MCF 10A (cell line): ENCODE results near the gene EXOC7. TPM values are rescaled to one million over a fixed set of nuclear protein-coding genes. Genes with fewer than 3 reads are reported as not detected.

Experiments used
- BruUV-seq: library from RNA; stranded (reverse); fragments of 400-500 nt; replicated peaks from 2 replicates; lab custom pipeline; 2021; lab: Mats Ljungman, UMichigan
- CTCF ChIA-PET: fragments of 300-600 bp; sonication (Branson Sonifier 250); formaldehyde crosslinking; extraction: SDS; loops from one replicate; lab custom pipeline; 2021; ENCODE audit warnings: antibody characterized with exemption, inconsistent platforms; lab: Yijun Ruan, JAX
- POLR2A ChIA-PET: fragments of 300-600, 350-650 bp; sonication (Branson Sonifier 250); formaldehyde crosslinking; extraction: SDS; loops from one replicate; lab custom pipeline; 2020; ENCODE audit warnings: antibody characterized with exemption, inconsistent platforms; lab: Yijun Ruan, JAX
- DNase-seq: peaks from one replicate; pipeline ENCODE4 v3.0.0-alpha.2; 2018; ENCODE audit not compliant: unreplicated experiment
- H3K27ac Mint-ChIP-seq: one replicate; pipeline ENCODE4 v1.8.0; 2022; ENCODE audit warnings: mild to moderate bottlenecking, low read depth, mixed read lengths; ENCODE audit not compliant: unreplicated experiment
- H3K27me3 Mint-ChIP-seq: one replicate; pipeline ENCODE4 v1.8.0; 2022; ENCODE audit warnings: mixed read lengths; ENCODE audit not compliant: insufficient read depth, unreplicated experiment
- H3K36me3 Mint-ChIP-seq: one replicate; pipeline ENCODE4 v1.8.0; 2022; ENCODE audit warnings: mild to moderate bottlenecking, moderate library complexity, mixed read lengths; ENCODE audit not compliant: insufficient read depth, unreplicated experiment
- H3K4me1 Mint-ChIP-seq: one replicate; pipeline ENCODE4 v1.8.0; 2022; ENCODE audit warnings: mixed read lengths; ENCODE audit not compliant: insufficient read depth, unreplicated experiment
- H3K4me3 Mint-ChIP-seq: one replicate; pipeline ENCODE4 v1.8.0; 2022; ENCODE audit warnings: mild to moderate bottlenecking, moderate library complexity, mixed read lengths; ENCODE audit not compliant: unreplicated experiment
- H3K9me3 Mint-ChIP-seq: one replicate; pipeline ENCODE4 v1.8.0; 2022; ENCODE audit warnings: mixed read lengths; ENCODE audit not compliant: unreplicated experiment
- intact Hi-C: fragments of 100-400 bp; cut with micrococcal nuclease; formaldehyde crosslinking; loops from 2 replicates; pipeline ENCODE4 v1.14.1; 2022
- total RNA-seq: library from RNA; stranded (reverse); gene quantifications from 2 replicates; pipeline ENCODE4 v1.2.3, GENCODE V29; 2022
- TF ChIP-seq, protein P1 (sequence below): fragments of 200-600 bp; IDR thresholded peaks from one replicate; pipeline ENCODE4 v1.8.0; 2022; ENCODE audit warnings: antibody characterized with exemption, mild to moderate bottlenecking; ENCODE audit not compliant: unreplicated experiment

EXOC7 gene
- total RNA-seq, 1 experiment from 2014 or later = 80.8 TPM

DNA sequence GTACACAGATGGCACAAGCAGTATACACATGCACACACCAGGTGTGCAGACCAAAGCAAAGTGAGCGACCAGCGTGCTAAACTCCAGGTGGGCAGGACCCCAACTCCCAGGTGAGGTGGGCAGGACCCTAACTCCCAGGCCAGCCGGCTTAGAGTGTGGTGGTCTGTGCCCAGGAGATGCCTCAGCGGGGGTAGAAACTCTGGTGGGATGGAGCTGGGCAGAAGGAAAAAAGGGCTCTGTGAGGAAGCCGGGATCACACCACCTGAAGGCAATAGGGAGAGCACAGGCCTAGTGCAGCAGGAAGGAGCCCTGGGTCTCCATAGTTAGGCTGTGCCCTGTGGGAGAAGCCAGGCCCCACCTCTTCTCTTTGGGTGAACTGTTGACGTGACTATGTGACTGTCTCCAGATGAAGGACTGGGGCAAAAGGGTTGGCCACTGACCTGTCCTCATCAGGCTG lies 39.0 kb upstream of the EXOC7 start:
- intact Hi-C loops = no loop called here
- DNase-seq = no peak
- Mint-ChIP-seq H3K9me3 (no peaks in the 10 kb centered on the region), H3K4me1 (no peaks in the 10 kb centered on the region), H3K27me3 (no peaks in the 10 kb centered on the region), H3K36me3 (no peaks in the 10 kb centered on the region), H3K4me3 (no peak overlapping the region), H3K27ac (no peak overlapping the region)
- BruUV-seq = no TSS peak
- ChIA-PET CTCF (interaction anchor here (0.6 to 3.5 kb wide), 2 partner anchors 136 to 200 kb away, joined by 4 to 13 read pairs; no protein-coding TSS in a partner anchor), POLR2A (no interaction called here)
- TF ChIP-seq, protein P1, sequence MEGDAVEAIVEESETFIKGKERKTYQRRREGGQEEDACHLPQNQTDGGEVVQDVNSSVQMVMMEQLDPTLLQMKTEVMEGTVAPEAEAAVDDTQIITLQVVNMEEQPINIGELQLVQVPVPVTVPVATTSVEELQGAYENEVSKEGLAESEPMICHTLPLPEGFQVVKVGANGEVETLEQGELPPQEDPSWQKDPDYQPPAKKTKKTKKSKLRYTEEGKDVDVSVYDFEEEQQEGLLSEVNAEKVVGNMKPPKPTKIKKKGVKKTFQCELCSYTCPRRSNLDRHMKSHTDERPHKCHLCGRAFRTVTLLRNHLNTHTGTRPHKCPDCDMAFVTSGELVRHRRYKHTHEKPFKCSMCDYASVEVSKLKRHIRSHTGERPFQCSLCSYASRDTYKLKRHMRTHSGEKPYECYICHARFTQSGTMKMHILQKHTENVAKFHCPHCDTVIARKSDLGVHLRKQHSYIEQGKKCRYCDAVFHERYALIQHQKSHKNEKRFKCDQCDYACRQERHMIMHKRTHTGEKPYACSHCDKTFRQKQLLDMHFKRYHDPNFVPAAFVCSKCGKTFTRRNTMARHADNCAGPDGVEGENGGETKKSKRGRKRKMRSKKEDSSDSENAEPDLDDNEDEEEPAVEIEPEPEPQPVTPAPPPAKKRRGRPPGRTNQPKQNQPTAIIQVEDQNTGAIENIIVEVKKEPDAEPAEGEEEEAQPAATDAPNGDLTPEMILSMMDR = no peak

DNA sequence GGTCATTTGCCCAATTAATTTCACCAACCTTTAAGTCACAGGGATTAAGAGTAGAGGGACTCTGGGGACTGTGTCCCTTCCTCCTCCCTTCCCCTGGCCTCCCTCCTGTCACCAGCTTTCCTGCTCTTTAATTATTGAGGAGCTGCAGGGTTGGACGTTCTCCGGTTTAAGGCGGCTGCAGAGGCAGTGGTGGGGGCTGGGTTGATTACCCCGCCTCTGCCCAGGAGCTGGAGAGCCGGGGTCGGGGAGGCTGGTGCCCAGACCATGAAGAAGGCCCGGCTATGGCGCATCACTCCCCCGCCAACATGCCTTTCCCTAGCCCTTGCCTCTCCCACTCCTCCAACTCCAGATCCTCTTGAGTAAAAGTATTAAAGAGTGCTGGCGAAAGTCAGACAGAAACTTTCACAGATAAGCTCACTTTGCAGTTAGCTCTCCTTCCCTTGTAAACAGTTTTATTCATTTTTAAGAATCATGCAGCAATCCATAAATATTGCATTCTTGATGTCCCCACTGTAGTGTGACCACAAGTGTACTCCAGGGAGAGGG lies 38.5 kb upstream of the EXOC7 start:
- Mint-ChIP-seq H3K27me3 (no peaks in the 10 kb centered on the region), H3K9me3 (no peaks in the 10 kb centered on the region), H3K4me3 (no peak overlapping the region), H3K27ac (no peak overlapping the region), H3K4me1 (no peaks in the 10 kb centered on the region), H3K36me3 (no peaks in the 10 kb centered on the region)
- DNase-seq = no peak
- CTCF ChIA-PET = interaction anchor here (0.6 to 3.5 kb wide), 2 partner anchors 137 to 199 kb away, joined by 4 to 13 read pairs; no protein-coding TSS in a partner anchor
- intact Hi-C loops = no loop called here
- TF ChIP-seq, protein P1 = no peak
- no TSS peak for BruUV-seq
- POLR2A ChIA-PET = no interaction called here

DNA sequence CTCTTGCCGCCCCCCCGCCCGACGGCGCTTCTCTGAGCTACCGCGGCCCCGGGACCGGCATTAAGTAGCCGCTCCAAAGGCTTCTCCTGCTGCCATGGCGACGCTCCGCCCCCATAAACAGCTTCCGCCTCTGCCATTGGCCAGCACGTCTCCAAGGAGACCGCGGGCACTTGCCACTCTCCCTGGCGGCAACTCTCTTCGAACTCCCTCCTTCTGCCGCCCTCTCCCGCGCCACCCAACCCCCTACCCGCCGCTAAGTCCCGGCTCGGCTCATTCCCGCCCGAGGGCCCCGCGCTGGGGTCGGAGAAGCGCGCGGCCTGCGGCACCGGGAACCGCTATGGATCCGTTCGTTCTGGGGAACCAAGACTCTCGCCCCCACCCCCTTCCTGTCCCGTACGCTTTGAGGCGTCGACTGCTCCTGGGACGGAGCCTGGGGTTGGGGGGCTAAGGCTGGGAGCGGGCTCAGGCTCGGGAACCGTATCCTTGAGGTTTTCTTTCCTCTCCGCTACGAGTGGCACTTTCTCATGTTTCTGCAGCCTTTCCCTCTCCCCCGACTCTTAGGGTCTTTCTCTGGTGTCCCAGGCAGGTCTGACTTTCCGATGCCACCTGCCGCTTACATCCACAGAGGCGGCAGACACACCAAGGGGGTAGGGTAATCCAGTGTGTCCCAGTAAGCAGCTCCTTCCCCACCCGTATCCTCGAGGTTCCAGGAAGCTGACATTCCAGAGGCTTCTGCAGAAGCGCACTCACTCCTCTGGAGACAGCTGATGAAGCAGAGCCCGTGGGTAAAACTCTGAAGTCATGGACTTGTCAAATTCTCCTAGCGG lies 37.8 kb upstream of the EXOC7 start, which contains the start of gene FOXJ1:
Gene FOXJ1, minus strand, starts transcription at position 34 of the 827 bp plus-strand sequence. CDS start 850 bp downstream, outside the sequence.
- H3K4me3 Mint-ChIP-seq = peak within 1 kb of the TSS; percentile 61
- TF ChIP-seq, protein P1 = no peak
- DNase-seq = peak; percentile 85
- BruUV-seq = no TSS peak
- no peaks in the 10 kb centered on the region for H3K27me3 Mint-ChIP-seq
- no peaks in the 10 kb centered on the region for H3K9me3 Mint-ChIP-seq
- CTCF ChIA-PET = interaction anchor here (0.7 to 3.5 kb wide), 3 partner anchors 9 to 137 kb away, joined by 4 to 13 read pairs (median 5); no protein-coding TSS in a partner anchor
- H3K4me1 Mint-ChIP-seq = no peaks in the 10 kb centered on the region
- no peaks in the 10 kb centered on the region for H3K36me3 Mint-ChIP-seq
- intact Hi-C loops = no loop called here
- H3K27ac Mint-ChIP-seq = no peak within 1 kb of the TSS
- POLR2A ChIA-PET = interaction anchor here (0.7 to 1.1 kb wide), 2 partner anchors 37 to 454 kb away, joined by 3 to 4 read pairs; no protein-coding TSS in a partner anchor
